GM10847 (cell line): ENCODE data around the gene DHRS13.

Experiments
- POLR2A ChIP-seq: IDR thresholded peaks from 2 replicates; pipeline ENCODE4 v1.6.1; 2011; ENCODE audit not compliant: insufficient read length; ENCODE audit errors: extremely low read depth

Gene DHRS13

DNA sequence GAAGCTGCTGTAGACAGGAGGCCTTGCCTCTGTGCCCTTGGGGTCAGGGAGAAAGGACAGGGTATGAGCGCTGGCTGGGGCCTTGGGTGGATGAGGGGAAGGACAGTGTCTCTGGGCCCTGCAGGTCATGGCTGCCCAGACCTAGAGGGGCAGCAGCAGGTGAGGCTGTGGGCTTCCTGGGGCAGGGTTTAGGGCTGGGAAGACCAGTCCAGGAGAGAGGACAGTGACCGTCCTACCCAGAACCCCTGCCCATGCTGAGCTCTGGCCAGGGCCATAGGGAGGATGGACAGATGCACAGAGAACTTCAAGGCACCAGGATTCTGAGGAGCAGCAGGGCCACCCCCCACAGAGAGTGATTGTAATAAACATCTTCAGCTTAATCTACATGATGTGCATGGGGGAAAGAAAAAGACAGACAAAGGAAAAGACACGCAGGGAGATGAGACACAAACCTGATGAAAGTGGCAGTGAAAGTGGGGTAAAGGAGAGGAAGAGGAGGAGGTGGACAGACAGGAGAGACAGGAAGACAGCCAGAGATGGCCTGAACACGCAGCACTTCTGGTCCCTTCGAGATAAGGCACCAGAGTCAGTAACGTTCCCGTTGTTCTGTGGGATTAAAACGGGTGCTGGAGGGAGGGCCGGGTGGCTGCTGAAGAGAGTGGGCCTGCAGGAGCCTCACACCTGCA is 22.9 kb downstream of the DHRS13 start:
- TF ChIP-seq POLR2A: no peak

DNA sequence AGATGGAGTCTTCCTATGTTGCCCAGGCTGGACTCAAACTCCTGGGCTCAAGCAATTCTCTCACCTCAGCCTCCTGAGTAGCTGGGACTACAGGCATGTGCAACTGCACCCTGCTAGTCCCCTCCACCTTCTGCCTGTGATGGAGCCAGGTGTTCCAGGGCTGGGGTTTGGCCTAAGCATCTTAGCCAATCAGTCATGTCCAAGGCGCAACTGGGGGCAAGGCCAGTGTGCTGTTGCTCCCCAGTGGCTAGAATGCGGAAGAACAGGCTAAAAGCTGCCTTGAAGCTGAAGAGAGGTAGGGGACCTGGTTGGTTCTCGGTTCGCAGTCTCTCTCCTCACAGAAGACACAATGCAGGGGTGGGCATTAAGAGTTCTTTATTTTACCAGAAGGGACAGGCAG is 23.9 kb downstream of the DHRS13 start:
- TF ChIP-seq POLR2A: no peak

DNA sequence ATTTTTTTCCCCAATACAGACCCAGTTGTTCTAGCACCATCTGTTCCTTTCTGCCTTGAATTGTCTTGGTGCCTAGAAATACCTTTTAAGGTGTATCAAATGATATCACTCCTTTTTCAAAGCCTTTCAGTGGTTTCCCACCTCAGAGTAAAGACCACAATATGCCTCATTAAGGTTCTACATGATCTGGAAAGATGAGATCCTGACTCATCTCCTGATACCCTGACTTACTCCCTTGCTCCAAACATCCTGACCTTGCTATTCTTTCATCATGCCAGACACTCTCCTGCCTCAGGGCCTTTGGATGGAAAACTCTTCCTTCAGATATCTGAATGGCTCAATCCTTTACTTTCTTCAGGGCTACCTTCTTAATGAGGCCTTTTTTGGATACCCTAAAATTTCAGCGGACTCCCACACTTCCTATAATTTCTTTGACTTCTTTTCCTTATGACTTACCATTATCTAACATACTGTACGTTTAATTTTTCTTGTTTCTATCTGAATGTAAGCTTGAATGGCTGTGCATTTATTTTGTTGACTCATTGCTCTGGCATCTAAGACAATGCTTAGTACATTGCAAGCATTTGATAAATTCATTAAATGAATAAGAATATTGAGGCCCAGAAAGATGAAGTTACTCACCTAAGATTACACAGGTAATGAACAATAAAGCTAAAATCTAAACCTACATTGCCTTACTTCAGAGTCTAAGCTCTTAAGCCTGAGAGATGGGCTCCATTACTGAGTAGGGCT is 24.5 kb downstream of the DHRS13 start:
- no peak for TF ChIP-seq POLR2A

DNA sequence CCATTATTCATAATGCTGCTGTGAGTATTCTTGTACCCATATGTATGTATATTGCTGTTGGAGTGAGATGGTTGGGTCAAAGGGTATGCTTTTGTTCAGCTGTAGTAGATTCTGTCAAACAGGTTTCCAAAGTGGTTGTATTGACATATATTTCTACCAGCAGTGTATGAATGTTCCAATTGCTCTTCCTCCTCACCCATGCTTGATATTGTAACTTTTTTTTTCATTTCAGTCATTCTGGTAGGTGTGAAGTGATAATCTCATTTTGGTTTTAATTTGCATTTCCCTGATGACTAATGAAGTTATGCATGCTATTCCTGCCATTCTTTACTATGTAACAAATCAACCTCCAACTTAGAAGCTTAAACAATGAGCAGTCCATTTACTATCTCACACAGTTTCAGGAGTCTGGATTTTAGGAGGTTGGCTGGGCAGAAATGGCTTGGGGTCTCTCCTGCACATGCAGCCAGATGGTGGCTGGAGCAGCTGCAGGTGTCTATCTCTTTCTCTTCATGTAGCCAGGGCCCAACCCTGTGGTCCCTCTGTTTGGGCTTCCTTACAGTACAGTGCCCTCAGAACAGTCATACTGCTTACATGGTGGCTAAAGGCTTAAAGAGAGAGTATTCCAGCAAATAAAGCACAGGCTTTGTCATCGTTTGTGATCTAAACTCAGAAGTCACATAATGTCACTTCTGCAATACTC is 26.9 kb downstream of the DHRS13 start:
- no peak for TF ChIP-seq POLR2A

DNA sequence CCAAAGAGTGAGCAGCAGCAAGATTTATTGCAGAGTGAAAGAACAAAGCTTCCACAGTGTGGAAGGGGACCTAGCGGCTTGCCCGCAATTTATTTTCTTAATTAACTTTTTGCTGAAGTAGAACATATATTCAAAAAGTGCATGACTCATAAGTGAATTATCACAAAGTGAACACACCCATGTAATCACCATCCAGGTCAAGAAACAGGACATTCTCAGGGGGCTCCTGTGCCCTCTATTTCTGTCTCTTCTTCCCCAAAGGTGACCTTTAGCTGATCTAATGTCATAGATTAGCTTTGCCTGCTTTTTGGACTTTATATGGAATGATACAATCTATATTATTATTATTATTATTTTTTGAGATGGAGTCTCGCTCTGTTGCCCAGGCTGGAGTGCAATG is 28.1 kb downstream of the DHRS13 start:
- no peak for TF ChIP-seq POLR2A

DNA sequence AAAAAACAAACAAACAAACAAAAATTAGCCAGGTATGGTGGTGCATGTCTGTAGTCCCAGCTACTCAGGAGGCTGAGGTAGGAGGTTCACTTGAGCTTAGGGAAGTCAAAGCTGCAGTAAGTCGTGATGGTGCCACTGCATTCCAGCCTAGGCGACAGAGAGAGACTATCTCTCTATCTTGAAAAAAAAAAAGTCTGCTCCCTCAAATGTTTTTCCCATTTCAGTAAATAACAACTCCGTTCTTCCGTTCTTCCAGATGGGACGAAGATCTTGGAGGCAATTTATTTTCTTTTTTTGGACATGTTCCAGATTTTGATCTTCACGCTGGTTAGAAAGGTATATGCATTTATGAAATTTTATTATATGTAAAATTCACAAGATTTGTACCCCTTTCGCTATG is 29.0 kb downstream of the DHRS13 start:
- TF ChIP-seq POLR2A: no peak

DNA sequence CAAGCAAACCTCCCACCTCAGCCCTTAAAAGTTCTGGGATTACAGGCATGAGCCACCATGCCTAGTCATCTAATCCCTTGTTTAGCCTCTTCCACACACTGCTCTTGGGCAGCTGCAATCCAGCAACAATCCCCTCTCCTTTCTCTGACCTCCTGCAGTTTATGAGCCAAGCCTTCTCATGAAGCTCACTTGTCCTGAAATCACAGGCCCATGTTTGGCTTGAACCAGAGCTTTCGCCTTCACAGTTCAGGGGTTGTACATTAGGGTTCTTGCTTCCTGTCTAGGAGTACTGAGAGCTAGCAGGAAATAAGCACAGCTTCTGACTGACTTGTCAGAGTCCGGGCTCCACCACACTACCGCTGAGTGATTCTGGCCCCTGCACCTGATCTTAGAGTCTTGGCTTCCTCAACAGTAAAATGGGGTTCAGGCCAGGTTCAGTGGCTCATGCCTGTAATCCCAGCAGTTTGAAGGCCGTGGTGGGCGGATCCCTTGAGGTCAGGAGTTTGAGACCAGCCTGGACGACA is 31.8 kb downstream of the DHRS13 start:
- TF ChIP-seq POLR2A: no peak

DNA sequence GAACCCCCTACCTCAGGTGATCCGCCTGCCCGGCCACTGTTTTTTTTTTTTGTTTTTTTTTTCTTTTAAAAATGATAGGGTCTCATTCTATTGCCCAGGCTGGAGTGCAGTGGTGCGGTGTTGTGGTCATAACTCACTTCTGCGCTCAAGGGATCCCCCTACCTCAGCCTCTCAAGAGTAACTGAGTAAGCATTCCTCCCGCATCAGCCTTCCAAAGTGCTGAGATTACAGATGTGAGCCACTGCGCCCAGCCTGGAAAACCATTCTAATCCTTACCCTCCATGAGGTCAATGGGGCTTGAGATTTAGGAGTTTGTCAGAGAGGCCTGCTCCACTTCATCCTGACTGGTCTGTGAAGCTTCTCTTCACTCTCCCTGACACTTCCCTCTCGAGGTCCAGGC is 35.6 kb downstream of the DHRS13 start:
- TF ChIP-seq POLR2A: no peak

DNA sequence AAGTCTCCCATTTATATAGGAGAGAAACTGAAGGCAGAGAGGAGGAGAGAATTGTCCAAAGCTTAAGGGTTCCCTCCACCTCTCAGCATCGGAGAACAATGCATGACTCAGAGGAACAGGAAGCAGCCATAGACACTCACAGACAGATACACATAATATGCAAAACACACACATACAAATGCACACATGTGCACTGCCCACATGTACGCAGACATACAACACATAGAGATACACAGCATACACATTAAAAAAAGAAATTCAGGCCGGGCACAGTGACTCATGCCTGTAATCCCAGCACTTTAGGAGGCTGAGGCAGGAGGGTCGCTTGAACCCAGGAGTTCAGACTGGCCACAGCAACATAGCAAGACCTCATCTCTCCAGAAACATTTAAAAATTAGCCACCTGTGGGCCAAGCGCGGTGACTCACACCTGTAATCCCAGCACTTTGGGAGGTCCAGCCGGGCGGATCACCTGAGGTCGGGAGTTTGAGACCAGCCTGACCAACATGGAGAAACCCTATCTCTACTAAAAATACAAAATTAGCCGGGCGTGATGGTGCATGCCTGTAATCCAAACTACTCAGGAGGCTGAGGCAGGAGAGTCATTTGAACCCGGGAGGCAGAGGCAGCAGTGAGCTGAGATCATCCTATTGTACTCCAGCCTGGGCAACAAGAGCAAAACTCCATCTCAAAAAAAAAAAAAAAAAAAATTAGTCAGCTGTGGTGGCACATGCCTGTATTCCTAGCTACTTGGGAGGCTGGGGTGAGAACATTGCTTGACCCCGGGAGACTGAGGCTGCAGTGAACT is 36.7 kb downstream of the DHRS13 start:
- no peak for TF ChIP-seq POLR2A

DNA sequence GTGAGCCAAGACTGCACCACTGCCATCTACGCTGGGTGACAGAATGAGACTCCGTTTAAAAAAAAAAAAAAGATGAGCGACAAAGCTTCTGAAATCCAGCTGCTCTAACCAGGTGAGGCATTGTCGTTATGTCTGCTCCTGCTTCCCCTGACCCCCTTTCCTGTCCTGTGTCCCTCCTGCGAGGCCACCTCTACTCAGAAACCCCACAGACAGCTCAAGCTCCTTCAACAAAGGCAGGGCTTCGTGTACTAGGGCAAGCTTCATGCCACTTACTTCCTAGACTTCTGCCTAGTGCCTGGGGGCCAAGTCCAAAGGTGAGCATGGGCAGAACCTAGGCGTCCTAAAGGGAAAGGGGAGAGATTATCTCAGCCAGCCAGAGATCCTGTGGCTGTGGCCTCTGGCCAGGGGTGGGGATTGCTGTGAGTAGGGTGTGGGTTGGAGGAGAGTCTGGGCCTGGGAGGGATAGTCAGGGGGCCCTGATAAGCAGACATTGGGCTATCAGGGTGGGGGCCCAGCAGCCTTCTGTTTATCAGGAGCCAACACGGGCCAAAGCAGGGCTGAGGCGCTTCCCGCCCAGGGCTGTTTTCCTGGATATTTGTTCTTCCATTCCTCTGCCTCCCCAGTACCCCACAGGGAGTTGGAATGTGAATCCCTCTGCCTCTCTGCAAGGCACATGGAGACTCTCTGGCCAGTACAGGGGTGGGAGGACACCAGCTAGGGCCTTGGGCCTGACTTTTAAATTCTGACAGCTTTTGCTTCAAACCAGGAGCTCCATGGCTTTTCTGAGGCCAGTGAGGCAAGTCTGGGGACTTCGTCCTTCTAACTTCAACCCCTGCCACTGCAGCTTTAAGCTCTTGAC is 37.7 kb downstream of the DHRS13 start:
- TF ChIP-seq POLR2A: no peak

DNA sequence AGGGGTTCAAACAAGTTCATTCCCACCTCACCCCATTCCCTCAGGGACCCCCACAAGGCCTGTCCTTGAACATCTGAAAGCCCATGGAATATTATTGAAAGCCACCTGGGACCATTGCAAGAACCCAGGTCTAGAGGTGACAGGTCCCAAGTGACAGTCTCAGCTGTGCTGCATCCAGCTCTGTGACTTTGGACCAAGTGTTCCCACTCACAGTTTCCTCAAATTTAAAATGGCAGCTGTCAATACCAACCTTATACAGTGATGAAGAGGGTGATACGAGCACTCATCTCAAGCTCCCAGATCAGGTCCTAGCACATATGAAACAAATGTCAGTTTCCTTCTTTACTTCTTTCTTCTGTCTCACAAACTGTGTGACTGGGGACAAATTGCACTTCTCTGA is 38.9 kb downstream of the DHRS13 start:
- TF ChIP-seq POLR2A: no peak

DNA sequence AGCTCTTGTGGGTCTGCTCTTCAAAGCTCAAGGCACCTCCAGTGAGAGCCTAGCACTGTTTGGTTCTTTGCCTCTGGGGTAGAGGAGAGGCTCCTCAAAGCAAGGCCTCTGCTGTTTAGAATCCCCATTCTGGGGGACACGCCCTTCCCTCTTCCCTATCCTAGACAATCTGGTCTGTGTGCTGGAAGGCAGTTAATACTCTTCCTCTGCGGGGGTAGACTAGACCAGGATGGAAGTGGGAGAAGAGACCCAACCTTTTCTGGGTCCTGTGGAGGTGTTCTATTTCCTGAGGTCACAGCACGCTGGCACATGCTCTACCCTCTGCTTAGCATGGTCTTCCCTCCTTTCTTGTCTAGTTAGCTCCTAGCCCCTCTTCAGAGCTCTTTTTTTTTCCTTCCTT is 40.3 kb downstream of the DHRS13 start:
- no peak for TF ChIP-seq POLR2A

DNA sequence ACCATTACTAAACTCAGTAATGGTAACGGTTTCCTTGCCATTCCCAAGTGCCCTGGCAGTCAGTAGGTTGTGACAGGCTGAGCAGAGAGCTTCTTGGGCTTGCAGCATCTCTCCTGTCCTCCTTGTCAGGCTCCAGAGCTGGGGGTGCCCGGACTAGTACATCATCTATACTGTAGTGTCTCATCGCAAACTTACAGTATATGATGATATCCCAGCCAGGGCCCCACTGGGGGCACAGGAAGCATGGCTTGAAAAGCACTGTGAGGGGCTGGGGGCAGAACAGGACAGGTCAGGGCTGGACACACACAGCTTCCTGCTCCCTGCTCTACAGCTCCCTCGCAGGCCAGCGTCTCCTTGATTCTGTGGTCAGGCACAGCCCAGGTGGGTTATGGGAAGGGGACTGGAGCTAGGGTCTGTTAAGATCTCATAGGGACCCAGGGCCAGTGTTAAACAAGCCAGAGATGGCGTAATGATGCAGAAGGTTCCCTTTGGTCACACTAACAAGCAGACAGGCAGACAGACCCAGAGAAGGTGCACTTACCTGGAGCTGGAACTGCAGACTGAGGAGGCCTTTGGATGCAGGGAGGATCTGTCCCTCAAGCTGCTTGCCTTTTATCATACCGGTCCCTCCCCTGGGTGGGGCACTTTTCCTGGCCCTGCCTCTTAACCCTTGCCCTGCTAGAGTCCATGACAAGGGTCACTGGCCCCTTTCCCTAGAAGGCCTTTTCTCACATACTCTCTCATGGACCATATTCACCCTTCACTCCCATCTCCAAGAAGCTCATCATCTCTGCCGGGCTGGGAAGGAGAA is 41.3 kb downstream of the DHRS13 start:
- no peak for TF ChIP-seq POLR2A
